Measurements from ENCODE around the gene MBP. TPM values are rescaled to one million over a fixed set of nuclear protein-coding genes. Genes with fewer than 3 reads are reported as not detected.

Gene MBP
- polyA plus RNA-seq, 1 experiment = 2.1 TPM

- DNase-seq (ENCODE audit: low read depth) = no peak
- no peak for TF ChIP-seq CTCF (IDR thresholded peaks at IDR 0.05; ENCODE audit: insufficient read depth, low read depth, low read length)
- H3K4me3 ChIP-seq (ENCODE audit: low read depth, low read length) = no peak overlapping the region
- CTCF ChIA-PET = no interaction called here
- no peaks in the 10 kb centered on the region for H3K27me3 ChIP-seq (ENCODE audit: control insufficient read depth, insufficient read depth, low read length)
- POLR2A ChIA-PET = no interaction called here
- H3K36me3 ChIP-seq (ENCODE audit: control insufficient read depth, insufficient read depth, low read length) = no peaks in the 10 kb centered on the region
Measured at GRCh38 chr18:77099485-77100370, 32.9 kb downstream of the MBP start.

GRCh38 chr18:77098538-77099174 lies 33.9 kb downstream of the MBP start:
- Histone ChIP-seq H3K36me3 (ENCODE audit: control insufficient read depth, insufficient read depth, low read length) (no peaks in the 10 kb centered on the region), H3K4me3 (ENCODE audit: low read depth, low read length) (no peak overlapping the region), H3K27me3 (ENCODE audit: control insufficient read depth, insufficient read depth, low read length) (no peaks in the 10 kb centered on the region)
- ChIA-PET CTCF (interaction anchor here (0.9 to 1.6 kb wide), 3 partner anchors 8 to 113 kb away, joined by 3 to 5 read pairs (median 3); no protein-coding TSS in a partner anchor), POLR2A (no interaction called here)
- no peak for TF ChIP-seq CTCF (IDR thresholded peaks at IDR 0.05; ENCODE audit: insufficient read depth, low read depth, low read length)
- no peak for DNase-seq (ENCODE audit: low read depth)

- DNase-seq (ENCODE audit: low read depth) = no peak
- Histone ChIP-seq H3K4me3 (ENCODE audit: low read depth, low read length) (no peak overlapping the region), H3K27me3 (ENCODE audit: control insufficient read depth, insufficient read depth, low read length) (no peaks in the 10 kb centered on the region), H3K36me3 (ENCODE audit: control insufficient read depth, insufficient read depth, low read length) (no peaks in the 10 kb centered on the region)
- ChIA-PET POLR2A (no interaction called here), CTCF (interaction anchor here (0.9 to 1.6 kb wide), 3 partner anchors 9 to 114 kb away, joined by 3 to 5 read pairs (median 3); no protein-coding TSS in a partner anchor)
- TF ChIP-seq CTCF (IDR thresholded peaks at IDR 0.05; ENCODE audit: insufficient read depth, low read depth, low read length) = no peak
Measured at GRCh38 chr18:77098029-77098428, 34.6 kb downstream of the MBP start.

- H3K27me3 ChIP-seq (ENCODE audit: control insufficient read depth, insufficient read depth, low read length) = no peaks in the 10 kb centered on the region
- ChIA-PET CTCF (interaction anchor here (0.7 to 1.6 kb wide), 4 partner anchors 11 to 115 kb away, joined by 3 to 5 read pairs (median 4); no protein-coding TSS in a partner anchor), POLR2A (no interaction called here)
- H3K36me3 ChIP-seq (ENCODE audit: control insufficient read depth, insufficient read depth, low read length) = no peaks in the 10 kb centered on the region
- no peak for TF ChIP-seq CTCF (IDR thresholded peaks at IDR 0.05; ENCODE audit: insufficient read depth, low read depth, low read length)
- no peak overlapping the region for H3K4me3 ChIP-seq (ENCODE audit: low read depth, low read length)
- no peak for DNase-seq (ENCODE audit: low read depth)
Measured at GRCh38 chr18:77096936-77097886, 35.4 kb downstream of the MBP start.

Data from BJ (cell line).